Mammary epithelial cell (primary cell): Measurements from ENCODE around the gene DOCK1.

Experiments used
- CTCF ChIP-seq, 2 donors: IDR thresholded peaks in 1 of 2; conservative IDR thresholded peaks in 1 of 2; 2 replicates each; pipeline ENCODE4 v1.5.1; 2011 to 2012; ENCODE audit warnings: inconsistent platforms in 2 of 2, low read length in 2 of 2, mild to moderate bottlenecking in 2 of 2, control low read depth in 1 of 2, low read depth in 1 of 2; ENCODE audit not compliant: insufficient read depth in 1 of 2; ENCODE audit errors: extremely low read depth in 1 of 2
- EZH2 ChIP-seq: IDR thresholded peaks from 2 replicates; pipeline ENCODE4 v1.6.1; 2012; ENCODE audit warnings: low read length, inconsistent platforms, borderline replicate concordance

DNA sequence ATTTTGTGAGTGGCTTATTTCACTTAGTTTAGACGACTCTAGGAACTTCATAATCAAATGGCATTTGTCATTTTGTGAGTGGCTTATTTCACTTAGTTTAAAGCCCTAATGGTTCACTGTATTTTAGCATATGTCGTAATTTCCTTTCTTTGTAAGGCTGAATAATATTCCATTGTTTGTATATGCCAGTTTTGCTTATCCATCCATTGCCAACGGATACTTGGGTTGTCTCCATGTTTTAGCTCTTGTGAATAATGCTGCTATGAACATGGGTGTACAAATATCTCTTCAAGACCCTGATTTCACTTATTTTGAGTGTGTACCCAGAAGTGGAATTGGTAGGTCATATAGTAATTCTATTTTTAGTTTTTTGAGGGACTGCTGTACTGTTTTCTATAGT, 31.8 kb downstream of the DOCK1 start:
- no peak for TF ChIP-seq CTCF (conservative IDR thresholded peaks at IDR 0.05 in 1 of 2, IDR thresholded peaks at IDR 0.05 in 1 of 2; ENCODE audit: extremely low read depth in 1 of 2, insufficient read depth in 1 of 2, low read depth in 1 of 2, low read length in 2 of 2)
- no peak for TF ChIP-seq EZH2
